ENCODE data around the gene SDCCAG8. TPM values are rescaled to one million over a fixed set of nuclear protein-coding genes. Genes with fewer than 3 reads are reported as not detected.

Gene SDCCAG8
- total RNA-seq, 2 donors from 2014 or later = 23.2 to 91.0 TPM

- peak overlapping the region; percentile 28 for H3K4me3 ChIP-seq
- no peak for DNase-seq (ENCODE audit: low spot score)
These were observed 231.9 kb downstream of the SDCCAG8 start for GRCh38 chr1:243487649-243488227.

GRCh38 chr1:243488459-243489157, 232.8 kb downstream of the SDCCAG8 start:
- Histone ChIP-seq H3K4me3 (no peak overlapping the region), H3K27me3 (replicated peaks; ENCODE audit: insufficient read depth) (no peaks in the 10 kb centered on the region), H3K9me3 (no peaks in the 10 kb centered on the region), H3K36me3 (no peaks in the 10 kb centered on the region), H3K27ac (no peak overlapping the region), H3K4me1 (ENCODE audit: control insufficient read depth in 1 of 2, low read depth in 2 of 2) (no peaks in the 10 kb centered on the region)
- no peak for TF ChIP-seq CTCF (IDR thresholded peaks at IDR 0.05)
- no peak for ATAC-seq (ENCODE audit: insufficient number of reproducible peaks, low FRiP score, low read depth)
- no peak for DNase-seq (ENCODE audit: low spot score)

More at GRCh38 chr1:243487649-243488227, 231.9 kb downstream of the SDCCAG8 start:
- Histone ChIP-seq H3K27ac (no peak overlapping the region), H3K4me1 (ENCODE audit: control insufficient read depth in 1 of 2, low read depth in 2 of 2) (peaks cover under 1 to 8% of the 10 kb centered on the region in 2 donors), H3K27me3 (replicated peaks; ENCODE audit: insufficient read depth) (no peaks in the 10 kb centered on the region), H3K9me3 (no peaks in the 10 kb centered on the region), H3K36me3 (no peaks in the 10 kb centered on the region)
- no peak for TF ChIP-seq CTCF (IDR thresholded peaks at IDR 0.05)
- ATAC-seq (ENCODE audit: insufficient number of reproducible peaks, low FRiP score, low read depth) = no peak

- no peaks in the 10 kb centered on the region for H3K36me3 ChIP-seq
- H3K27me3 ChIP-seq (replicated peaks; ENCODE audit: insufficient read depth) = no peaks in the 10 kb centered on the region
- DNase-seq (ENCODE audit: low spot score) (no peak), ATAC-seq (ENCODE audit: insufficient number of reproducible peaks, low FRiP score, low read depth) (no peak)
- H3K9me3 ChIP-seq = no peaks in the 10 kb centered on the region
- no peak overlapping the region for H3K27ac ChIP-seq
- H3K4me1 ChIP-seq (ENCODE audit: control insufficient read depth in 1 of 2, low read depth in 2 of 2) = no peaks in the 10 kb centered on the region
- H3K4me3 ChIP-seq = no peak overlapping the region
- no peak for TF ChIP-seq CTCF (IDR thresholded peaks at IDR 0.05)
These were observed 233.3 kb downstream of the SDCCAG8 start for GRCh38 chr1:243489158-243489527.

- no peak overlapping the region for H3K27ac ChIP-seq
- H3K9me3 ChIP-seq = no peaks in the 10 kb centered on the region
- H3K4me1 ChIP-seq (ENCODE audit: control insufficient read depth in 1 of 2, low read depth in 2 of 2) = no peaks in the 10 kb centered on the region
- no peak for DNase-seq (ENCODE audit: low spot score)
- no peaks in the 10 kb centered on the region for H3K36me3 ChIP-seq
- TF ChIP-seq CTCF (IDR thresholded peaks at IDR 0.05) = no peak
- H3K4me3 ChIP-seq = no peak overlapping the region
- ATAC-seq (ENCODE audit: insufficient number of reproducible peaks, low FRiP score, low read depth) = no peak
- H3K27me3 ChIP-seq (replicated peaks; ENCODE audit: insufficient read depth) = no peaks in the 10 kb centered on the region
These were observed 234.1 kb downstream of the SDCCAG8 start for GRCh38 chr1:243489681-243490546.

All from thoracic aorta (tissue), 2 donors.